Fibroblast of lung (primary cell): ENCODE data around the gene TXNDC5.

Experiments
- EZH2 ChIP-seq: IDR thresholded peaks from 2 replicates; pipeline ENCODE4 v1.5.1; 2012; ENCODE audit warnings: low read length, control low read depth, mild to moderate bottlenecking; ENCODE audit errors: missing control alignments
- TF ChIP-seq, protein P1 (sequence below), 2 donors: IDR thresholded peaks in 1 of 2; conservative IDR thresholded peaks in 1 of 2; 1 replicate in 1 of 2; 2 replicates in 1 of 2; pipeline ENCODE4 v1.5.1; 2011 to 2012; ENCODE audit warnings: low read length in 2 of 2, control low read depth in 1 of 2, inconsistent platforms in 1 of 2, low read depth in 1 of 2, mild to moderate bottlenecking in 1 of 2

DNA sequence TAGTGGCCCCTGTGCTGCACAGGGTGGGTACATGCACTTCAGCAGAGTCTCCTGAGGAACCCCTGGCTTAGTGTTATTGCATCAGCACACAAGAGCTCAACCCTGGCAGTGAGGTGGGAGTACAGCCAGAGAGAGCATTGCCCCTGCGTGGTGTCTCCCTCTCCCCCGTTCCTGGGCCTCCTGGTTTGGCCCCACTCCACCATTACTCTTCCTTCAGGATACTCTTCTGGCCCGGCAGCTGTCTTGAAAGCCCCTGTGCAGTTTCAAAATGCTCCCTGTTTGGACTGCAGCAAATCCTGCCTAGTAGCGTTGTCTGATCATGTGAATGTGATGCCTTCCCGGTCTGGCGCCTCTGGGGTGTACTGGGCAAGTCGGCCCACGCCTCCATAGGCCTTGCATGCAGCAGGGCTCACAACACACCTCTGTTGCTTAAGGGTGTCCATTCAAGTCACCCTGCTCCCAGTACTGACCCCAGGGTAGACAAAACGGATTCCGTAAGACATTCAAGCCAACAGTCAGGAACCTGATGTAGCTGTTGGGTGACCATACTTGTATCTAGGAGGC is 32.1 kb downstream of the TXNDC5 start:
- TF ChIP-seq, protein P1, sequence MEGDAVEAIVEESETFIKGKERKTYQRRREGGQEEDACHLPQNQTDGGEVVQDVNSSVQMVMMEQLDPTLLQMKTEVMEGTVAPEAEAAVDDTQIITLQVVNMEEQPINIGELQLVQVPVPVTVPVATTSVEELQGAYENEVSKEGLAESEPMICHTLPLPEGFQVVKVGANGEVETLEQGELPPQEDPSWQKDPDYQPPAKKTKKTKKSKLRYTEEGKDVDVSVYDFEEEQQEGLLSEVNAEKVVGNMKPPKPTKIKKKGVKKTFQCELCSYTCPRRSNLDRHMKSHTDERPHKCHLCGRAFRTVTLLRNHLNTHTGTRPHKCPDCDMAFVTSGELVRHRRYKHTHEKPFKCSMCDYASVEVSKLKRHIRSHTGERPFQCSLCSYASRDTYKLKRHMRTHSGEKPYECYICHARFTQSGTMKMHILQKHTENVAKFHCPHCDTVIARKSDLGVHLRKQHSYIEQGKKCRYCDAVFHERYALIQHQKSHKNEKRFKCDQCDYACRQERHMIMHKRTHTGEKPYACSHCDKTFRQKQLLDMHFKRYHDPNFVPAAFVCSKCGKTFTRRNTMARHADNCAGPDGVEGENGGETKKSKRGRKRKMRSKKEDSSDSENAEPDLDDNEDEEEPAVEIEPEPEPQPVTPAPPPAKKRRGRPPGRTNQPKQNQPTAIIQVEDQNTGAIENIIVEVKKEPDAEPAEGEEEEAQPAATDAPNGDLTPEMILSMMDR (conservative IDR thresholded peaks at IDR 0.05 in 1 of 2, IDR thresholded peaks at IDR 0.05 in 1 of 2; ENCODE audit: low read depth in 1 of 2, low read length in 2 of 2): no peak
- TF ChIP-seq EZH2: no peak
